RWPE1 (cell line): ENCODE measurements around the gene CCDC88C.

Source experiments
- CTCF ChIA-PET: fragments of 350-600 bp; sonication (Branson Sonifier 250); formaldehyde crosslinking; extraction: SDS; loops from one replicate; lab custom pipeline; 2021; lab: Yijun Ruan, JAX
- POLR2A ChIA-PET: fragments of 400-600 bp; formaldehyde crosslinking; extraction: SDS; loops from one replicate; lab custom pipeline; 2020; ENCODE audit warnings: antibody characterized with exemption; ENCODE audit not compliant: low non-redundant PET; lab: Yijun Ruan, JAX
- DNase-seq: peaks from one replicate; pipeline ENCODE4 v3.0.0; 2012; ENCODE audit warnings: low spot score
- H3K27ac ChIP-seq: fragments of 450-650 bp; 2 replicates; pipeline ENCODE4 v1.5.1; 2017
- CTCF ChIP-seq: fragments of 450-650 bp; conservative IDR thresholded peaks from 2 replicates; pipeline ENCODE4 v1.5.1; 2017; ENCODE audit warnings: low read depth, mild to moderate bottlenecking

The CCDC88C gene

GRCh38 chr14:91277546-91278382 lies 139.9 kb downstream of the CCDC88C start:
- H3K27ac ChIP-seq, result peak overlapping the region; percentile 94
- DNase-seq, result peak; percentile 28
- POLR2A ChIA-PET, result interaction anchor here (0.5 kb wide), 1 partner anchor 600 kb away, joined by 3 read pairs; no protein-coding TSS in a partner anchor
- CTCF ChIA-PET, result interaction anchor here (0.7 to 1.3 kb wide), 3 partner anchors 13 to 100 kb away, joined by 3 to 5 read pairs (median 4); no protein-coding TSS in a partner anchor
- TF ChIP-seq CTCF, result no peak

GRCh38 chr14:91274796-91275195 lies 142.8 kb downstream of the CCDC88C start:
- ChIA-PET CTCF (no interaction called here), POLR2A (no interaction called here)
- TF ChIP-seq CTCF, result no peak
- no peak for DNase-seq
- H3K27ac ChIP-seq, result peak overlapping the region; percentile 39

- CTCF ChIA-PET, result no interaction called here
- DNase-seq, result no peak
- no peak for TF ChIP-seq CTCF
- POLR2A ChIA-PET, result no interaction called here
- H3K27ac ChIP-seq, result peak overlapping the region; percentile 39
These were observed 143.7 kb downstream of the CCDC88C start for GRCh38 chr14:91273885-91274273.

GRCh38 chr14:91273273-91273884 lies 144.2 kb downstream of the CCDC88C start:
- no peak for TF ChIP-seq CTCF
- peak overlapping the region; percentile 52; the same call in 1 of the 2 replicates for H3K27ac ChIP-seq
- ChIA-PET POLR2A (no interaction called here), CTCF (no interaction called here)
- no peak for DNase-seq

- ChIA-PET CTCF (interaction anchor here (0.6 kb wide), 1 partner anchor 99 kb away, joined by 3 read pairs; no protein-coding TSS in a partner anchor), POLR2A (no interaction called here)
- DNase-seq, result no peak
- no peak for TF ChIP-seq CTCF
- peak overlapping the region; percentile 52 for H3K27ac ChIP-seq
These were observed 145.0 kb downstream of the CCDC88C start for GRCh38 chr14:91272341-91273272.

GRCh38 chr14:91271639-91272038 lies 146.0 kb downstream of the CCDC88C start:
- H3K27ac ChIP-seq, result peak overlapping the region; percentile 52
- ChIA-PET POLR2A (no interaction called here), CTCF (interaction anchor here (0.6 kb wide), 1 partner anchor 98 kb away, joined by 3 read pairs; no protein-coding TSS in a partner anchor)
- DNase-seq, result no peak
- no peak for TF ChIP-seq CTCF
